Fibroblast of mammary gland (primary cell): ENCODE results near the gene PIWIL4.
"Not testable (repeated sequence)": the region's sequence is repeated elsewhere in the genome, so short reads cannot be mapped to it uniquely, and the experiment has no call there.

Experiments used
- DNase-seq: peaks from one replicate; pipeline ENCODE4 v3.0.0-alpha.2; 2010; ENCODE audit warnings: low read depth
- H3K4me3 ChIP-seq: 2 replicates; pipeline ENCODE4 v1.5.1; 2011; ENCODE audit warnings: low read depth, mild to moderate bottlenecking, low read length, moderate library complexity; ENCODE audit not compliant: control insufficient read depth
- CTCF ChIP-seq: conservative IDR thresholded peaks from 2 replicates; pipeline ENCODE4 v1.5.1; 2011; ENCODE audit warnings: low read depth, low read length, inconsistent platforms; ENCODE audit not compliant: control insufficient read depth, insufficient read depth

The PIWIL4 gene

DNA sequence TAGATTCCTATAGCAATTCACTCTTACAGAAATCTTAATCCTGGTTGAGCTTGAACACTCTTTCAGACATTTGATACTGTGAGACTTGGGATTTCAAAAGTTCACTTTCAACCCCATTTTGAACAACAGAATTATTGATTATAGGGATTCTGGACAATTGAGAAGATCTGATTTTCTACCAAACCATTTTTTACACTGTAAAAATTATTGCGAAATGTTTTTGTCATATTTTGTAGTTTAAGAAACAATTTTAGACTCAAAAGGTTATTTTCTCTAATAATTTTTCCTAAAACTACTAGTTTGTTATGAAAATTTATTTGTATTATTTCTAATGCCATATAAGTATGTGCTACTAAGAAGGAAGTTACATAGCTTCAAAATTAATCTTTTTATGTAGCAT is 36.4 kb downstream of the PIWIL4 start:
- H3K4me3 ChIP-seq = no peak overlapping the region

DNA sequence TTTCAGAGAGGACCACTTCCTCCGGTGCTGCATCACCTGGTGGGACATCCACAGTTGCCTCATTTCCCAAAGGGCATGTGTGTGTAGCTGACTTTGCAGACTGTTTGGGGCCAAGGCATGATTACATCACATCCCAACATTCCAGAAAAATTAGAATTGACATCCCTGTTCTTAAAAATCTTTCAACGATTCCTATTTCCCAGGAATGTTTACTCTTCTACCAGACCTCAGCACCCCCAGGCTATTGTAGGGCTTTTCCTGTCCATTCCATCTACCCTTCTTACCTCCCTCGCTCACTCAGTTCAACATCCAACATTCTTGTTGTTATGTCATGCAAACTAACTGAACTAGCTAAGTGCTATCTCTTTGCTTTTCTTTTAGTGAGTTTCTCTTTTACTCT is 37.3 kb downstream of the PIWIL4 start:
- DNase-seq = no peak
- no peak overlapping the region for H3K4me3 ChIP-seq
- no peak for TF ChIP-seq CTCF

More for the DNA sequence above, 36.4 kb downstream of the PIWIL4 start:
- no peak for DNase-seq
- TF ChIP-seq CTCF = no peak

- TF ChIP-seq CTCF = no peak
- DNase-seq = no peak
Measured at GRCh38 chr11:94613120-94613519, 46.0 kb downstream of the PIWIL4 start.

DNA sequence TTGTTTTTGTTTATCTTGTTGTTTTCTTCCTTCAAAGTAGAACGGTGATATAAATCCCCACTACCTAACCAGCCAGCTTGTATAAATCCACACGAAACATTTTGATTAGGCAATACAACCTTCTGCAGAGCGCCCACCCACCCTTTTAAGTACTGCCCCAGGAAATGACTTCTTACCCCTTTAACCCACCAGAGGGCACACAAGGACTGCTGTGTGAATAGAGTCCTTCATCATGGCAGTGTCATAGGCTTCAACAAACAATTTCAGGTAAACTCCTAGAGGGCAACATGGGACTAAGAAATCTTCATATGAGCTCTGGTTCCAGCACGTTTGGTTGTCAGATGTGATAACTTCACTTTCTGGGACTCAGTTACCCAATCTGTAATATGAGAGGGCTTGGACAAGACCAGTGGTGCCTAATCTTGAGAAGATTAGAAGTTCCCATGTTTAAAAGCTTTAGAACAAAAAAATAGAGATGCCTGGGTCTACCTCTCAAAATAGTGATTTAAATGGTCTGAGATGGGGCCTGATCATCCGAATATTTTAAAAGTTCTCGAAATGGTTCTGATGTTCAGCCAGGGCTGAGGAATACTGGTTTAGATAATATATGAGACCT is 56.1 kb downstream of the PIWIL4 start:
- TF ChIP-seq CTCF = peak; percentile 90
- DNase-seq = peak; percentile 82
- H3K4me3 ChIP-seq = no peak overlapping the region

More at GRCh38 chr11:94613120-94613519, 46.0 kb downstream of the PIWIL4 start:
- H3K4me3 ChIP-seq = no peak overlapping the region

GRCh38 chr11:94625422-94625821 is 58.3 kb downstream of the PIWIL4 start:
- not testable (repeated sequence) for H3K4me3 ChIP-seq, DNase-seq

DNA sequence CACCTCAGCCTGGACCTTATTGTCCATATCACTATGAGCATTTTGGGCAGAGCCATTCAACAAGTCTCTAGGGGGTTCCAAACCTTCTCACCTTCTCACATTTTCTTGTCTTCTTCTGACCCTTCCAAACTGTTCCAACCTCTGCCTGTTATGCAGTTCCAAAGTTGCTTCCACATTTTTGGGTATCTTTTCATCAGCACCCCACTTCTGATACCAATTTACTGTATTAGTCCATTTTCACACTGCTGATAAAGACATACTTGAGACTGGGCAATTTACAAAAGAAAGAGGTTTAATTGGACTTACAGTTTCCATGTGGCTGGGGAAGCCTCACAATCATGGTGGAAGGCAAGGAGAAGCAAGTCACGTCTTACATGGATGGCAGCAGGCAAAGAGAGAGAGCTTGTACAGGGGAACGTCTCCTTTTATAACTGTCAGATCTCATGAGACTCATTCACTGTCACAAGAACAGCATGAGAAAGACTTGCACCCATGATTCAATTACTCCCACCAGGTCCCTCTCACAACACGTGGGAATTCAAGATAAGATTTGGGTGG is 59.9 kb downstream of the PIWIL4 start:
- not testable (repeated sequence) for H3K4me3 ChIP-seq, DNase-seq

DNA sequence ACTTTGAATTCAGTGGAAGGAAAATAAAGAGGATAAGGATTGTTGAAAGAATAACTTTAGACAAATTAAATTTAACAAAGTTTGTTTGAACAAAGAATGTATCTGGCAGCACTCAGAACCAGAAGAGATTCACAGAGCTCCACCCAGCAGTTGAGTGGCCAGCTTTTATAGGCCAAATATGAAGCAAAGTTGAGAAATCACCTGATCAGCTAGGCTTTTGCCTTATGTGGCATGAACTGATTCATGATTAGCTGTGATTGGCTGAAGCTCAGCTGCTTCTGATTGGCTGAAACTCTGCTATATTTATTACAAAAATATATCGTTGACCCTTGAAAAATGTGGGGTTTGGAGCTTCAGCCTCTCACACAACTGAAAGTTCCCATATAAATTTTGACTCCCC is 62.6 kb downstream of the PIWIL4 start:
- peak; percentile 18 for DNase-seq
- no peak for TF ChIP-seq CTCF
- no peak overlapping the region for H3K4me3 ChIP-seq

- H3K4me3 ChIP-seq = no peak overlapping the region
- TF ChIP-seq CTCF = no peak
- DNase-seq = no peak
Measured at GRCh38 chr11:94630221-94630620, 63.1 kb downstream of the PIWIL4 start.
